ENCODE data around the gene NR4A3.

DNA sequence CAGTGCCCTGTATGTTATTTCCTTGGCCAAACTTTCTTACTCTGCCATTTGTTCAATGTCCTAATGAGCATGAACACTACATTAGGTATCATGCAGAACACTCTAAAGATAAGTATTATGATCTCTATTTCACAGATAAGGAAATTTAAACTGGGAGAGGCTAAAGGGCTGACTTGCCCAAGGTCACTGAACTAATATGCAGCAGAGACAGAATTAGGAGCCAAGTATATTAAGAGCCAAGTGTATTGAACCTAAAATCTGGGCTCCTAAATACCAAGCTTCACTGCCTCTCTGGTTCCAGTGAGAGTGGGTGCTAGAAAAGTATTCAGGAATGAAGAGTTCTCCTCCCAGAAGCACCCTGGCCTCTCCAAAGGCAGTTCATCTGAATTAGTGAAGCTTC lies 13.5 kb downstream of the NR4A3 start:
- TF ChIP-seq EZH2 (IDR thresholded peaks at IDR 0.05; ENCODE audit: low read depth, unreplicated experiment) = no peak
- TF ChIP-seq, protein P1, sequence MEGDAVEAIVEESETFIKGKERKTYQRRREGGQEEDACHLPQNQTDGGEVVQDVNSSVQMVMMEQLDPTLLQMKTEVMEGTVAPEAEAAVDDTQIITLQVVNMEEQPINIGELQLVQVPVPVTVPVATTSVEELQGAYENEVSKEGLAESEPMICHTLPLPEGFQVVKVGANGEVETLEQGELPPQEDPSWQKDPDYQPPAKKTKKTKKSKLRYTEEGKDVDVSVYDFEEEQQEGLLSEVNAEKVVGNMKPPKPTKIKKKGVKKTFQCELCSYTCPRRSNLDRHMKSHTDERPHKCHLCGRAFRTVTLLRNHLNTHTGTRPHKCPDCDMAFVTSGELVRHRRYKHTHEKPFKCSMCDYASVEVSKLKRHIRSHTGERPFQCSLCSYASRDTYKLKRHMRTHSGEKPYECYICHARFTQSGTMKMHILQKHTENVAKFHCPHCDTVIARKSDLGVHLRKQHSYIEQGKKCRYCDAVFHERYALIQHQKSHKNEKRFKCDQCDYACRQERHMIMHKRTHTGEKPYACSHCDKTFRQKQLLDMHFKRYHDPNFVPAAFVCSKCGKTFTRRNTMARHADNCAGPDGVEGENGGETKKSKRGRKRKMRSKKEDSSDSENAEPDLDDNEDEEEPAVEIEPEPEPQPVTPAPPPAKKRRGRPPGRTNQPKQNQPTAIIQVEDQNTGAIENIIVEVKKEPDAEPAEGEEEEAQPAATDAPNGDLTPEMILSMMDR (conservative IDR thresholded peaks at IDR 0.05; ENCODE audit: low read depth in 2 of 2) = no peak
- TF ChIP-seq REST (IDR thresholded peaks at IDR 0.05; ENCODE audit: unreplicated experiment) = no peak

Measured in GM23338 (cell line).